GM19351 (cell line): ENCODE data around the gene SERPINA9.
"Not testable (repeated sequence)": the region's sequence is repeated elsewhere in the genome, so short reads cannot be mapped to it uniquely, and the experiment has no call there.

Experiments used
- ATAC-seq: cut with Tn5 transposase; IDR thresholded peaks from one replicate; pipeline ENCODE4 v1.9.1; 2021; ENCODE audit warnings: mild to moderate bottlenecking, moderate library complexity; ENCODE audit not compliant: unreplicated experiment

The SERPINA9 gene

GRCh38 chr14:94486883-94487282, 10.9 kb upstream of the SERPINA9 start:
- ATAC-seq: no peak

GRCh38 chr14:94485944-94486841, 10.2 kb upstream of the SERPINA9 start:
- no peak for ATAC-seq

- ATAC-seq: no peak
Observed at GRCh38 chr14:94484481-94484880, 8.5 kb upstream of the SERPINA9 start.

GRCh38 chr14:94483729-94484275, 7.8 kb upstream of the SERPINA9 start:
- no peak for ATAC-seq

- ATAC-seq: no peak
Observed at GRCh38 chr14:94483071-94483451, 7.1 kb upstream of the SERPINA9 start.

GRCh38 chr14:94482132-94483070, 6.4 kb upstream of the SERPINA9 start:
- ATAC-seq: not testable (repeated sequence)

- no peak for ATAC-seq
Observed at GRCh38 chr14:94481468-94482131, 5.6 kb upstream of the SERPINA9 start.

- ATAC-seq: no peak
Observed at GRCh38 chr14:94480809-94481208, 4.8 kb upstream of the SERPINA9 start.

GRCh38 chr14:94478420-94478819, 2.4 kb upstream of the SERPINA9 start:
- no peak for ATAC-seq

GRCh38 chr14:94474581-94475031, 1.4 kb downstream of the SERPINA9 start:
- no peak for ATAC-seq

- peak; percentile 66 for ATAC-seq
Observed at GRCh38 chr14:94473666-94474410, 2.2 kb downstream of the SERPINA9 start.

GRCh38 chr14:94472842-94473241, 3.2 kb downstream of the SERPINA9 start:
- no peak for ATAC-seq

GRCh38 chr14:94471045-94471444, 5.0 kb downstream of the SERPINA9 start:
- no peak for ATAC-seq

GRCh38 chr14:94470311-94470710, 5.7 kb downstream of the SERPINA9 start:
- ATAC-seq: no peak

GRCh38 chr14:94469261-94469660, 6.7 kb downstream of the SERPINA9 start:
- no peak for ATAC-seq

GRCh38 chr14:94467728-94468520, 8.1 kb downstream of the SERPINA9 start:
- ATAC-seq: no peak

- no peak for ATAC-seq
Observed at GRCh38 chr14:94466706-94467370, 9.2 kb downstream of the SERPINA9 start.

- no peak for ATAC-seq
Observed at GRCh38 chr14:94465042-94465441, 11.0 kb downstream of the SERPINA9 start.

- no peak for ATAC-seq
Observed at GRCh38 chr14:94464290-94464689, 11.7 kb downstream of the SERPINA9 start.
